Astrocyte (in vitro differentiated cells and primary cell): Measurements from ENCODE around the gene CYP19A1. TPM values are rescaled to one million over a fixed set of nuclear protein-coding genes. Genes with fewer than 3 reads are reported as not detected.

Experiments used
- DNase-seq: peaks from one replicate; pipeline ENCODE4 v3.0.0-alpha.2; 2010; ENCODE audit warnings: low read depth
- FAIRE-seq: peaks from 2 replicates; lab custom pipeline; 2011; peaks lifted over from hg19 to GRCh38; lab: Jason Lieb, UNC
- H2AFZ ChIP-seq: 2 replicates; pipeline ENCODE4 v1.6.0; 2012; ENCODE audit warnings: low read depth, low read length, inconsistent platforms
- H3K27ac ChIP-seq: 2 replicates; pipeline ENCODE4 v1.5.1; 2011; ENCODE audit warnings: low read depth, low read length, inconsistent platforms
- H3K27me3 ChIP-seq: 2 replicates; pipeline ENCODE4 v1.6.0; 2011; ENCODE audit warnings: low read length, inconsistent platforms; ENCODE audit not compliant: insufficient read depth
- H3K36me3 ChIP-seq: 2 replicates; pipeline ENCODE4 v1.5.1; 2011; ENCODE audit warnings: low read length, inconsistent platforms; ENCODE audit not compliant: insufficient read depth
- H3K4me1 ChIP-seq: 2 replicates; pipeline ENCODE4 v1.5.1; 2011; ENCODE audit warnings: low read length, inconsistent platforms; ENCODE audit not compliant: insufficient read depth
- H3K4me2 ChIP-seq: 2 replicates; pipeline ENCODE4 v1.6.0; 2012; ENCODE audit warnings: low read length, inconsistent platforms
- H3K4me3 ChIP-seq: 2 replicates; pipeline ENCODE4 v1.5.1; 2011; ENCODE audit warnings: low read depth, mild to moderate bottlenecking, low read length, inconsistent platforms; ENCODE audit not compliant: insufficient read depth
- H3K79me2 ChIP-seq: 2 replicates; pipeline ENCODE4 v1.6.0; 2012; ENCODE audit warnings: mild to moderate bottlenecking, low read length, inconsistent platforms; ENCODE audit not compliant: insufficient read depth
- H3K9ac ChIP-seq: 2 replicates; pipeline ENCODE4 v1.6.0; 2012; ENCODE audit warnings: mild to moderate bottlenecking, low read length, inconsistent platforms
- H3K9me3 ChIP-seq: 2 replicates; pipeline ENCODE4 v1.5.1; 2012; ENCODE audit warnings: low read depth, mild to moderate bottlenecking, low read length, inconsistent platforms; ENCODE audit not compliant: insufficient read depth
- H4K20me1 ChIP-seq: 2 replicates; pipeline ENCODE4 v1.6.0; 2012; ENCODE audit warnings: low read length, inconsistent platforms; ENCODE audit not compliant: insufficient read depth
- H3K27ac Mint-ChIP-seq: one replicate; pipeline ENCODE4 v1.8.0; 2021; ENCODE audit warnings: mild to moderate bottlenecking, mixed read lengths; ENCODE audit not compliant: unreplicated experiment
- H3K27me3 Mint-ChIP-seq: one replicate; pipeline ENCODE4 v1.8.0; 2021; ENCODE audit warnings: low read depth, mixed read lengths; ENCODE audit not compliant: unreplicated experiment
- H3K36me3 Mint-ChIP-seq: one replicate; pipeline ENCODE4 v1.8.0; 2021; ENCODE audit warnings: low read depth, mixed read lengths; ENCODE audit not compliant: unreplicated experiment
- H3K4me1 Mint-ChIP-seq: one replicate; pipeline ENCODE4 v1.8.0; 2021; ENCODE audit warnings: low read depth, mixed read lengths; ENCODE audit not compliant: unreplicated experiment
- H3K4me3 Mint-ChIP-seq: one replicate; pipeline ENCODE4 v1.8.0; 2021; ENCODE audit warnings: mild to moderate bottlenecking, moderate library complexity, mixed read lengths; ENCODE audit not compliant: unreplicated experiment
- H3K9me3 Mint-ChIP-seq: one replicate; pipeline ENCODE4 v1.8.0; 2021; ENCODE audit warnings: mild to moderate bottlenecking, mixed read lengths; ENCODE audit not compliant: unreplicated experiment
- CTCF ChIP-seq: IDR thresholded peaks from 2 replicates; pipeline ENCODE4 v1.5.1; 2011; ENCODE audit warnings: low read depth, mild to moderate bottlenecking, inconsistent platforms, low read length, moderate library complexity; ENCODE audit not compliant: insufficient read depth
- EZH2 ChIP-seq: IDR thresholded peaks from 2 replicates; pipeline ENCODE4 v1.6.1; 2012; ENCODE audit warnings: mild to moderate bottlenecking, low read length, inconsistent platforms; ENCODE audit not compliant: insufficient read depth
- total RNA-seq: library from RNA; stranded (reverse); gene quantifications from 2 replicates; pipeline ENCODE4 v1.2.1, GENCODE V29; 2021

The CYP19A1 gene
- total RNA-seq, 1 donor from 2014 or later = 0.75 TPM

- Mint-ChIP-seq H3K36me3 (no peaks in the 10 kb centered on the region), H3K27ac (no peak overlapping the region), H3K4me3 (no peak overlapping the region), H3K27me3 (peaks cover 25% of the 10 kb centered on the region), H3K9me3 (peaks cover 2% of the 10 kb centered on the region), H3K4me1 (no peaks in the 10 kb centered on the region)
- H3K4me1 ChIP-seq = no peaks in the 10 kb centered on the region
- H3K9ac ChIP-seq = no peak overlapping the region
- no peaks in the 10 kb centered on the region for H4K20me1 ChIP-seq
- H3K4me2 ChIP-seq = no peak overlapping the region
- no peak for FAIRE-seq
- no peaks in the 10 kb centered on the region for H3K9me3 ChIP-seq
- TF ChIP-seq CTCF (no peak), EZH2 (no peak)
- no peaks in the 10 kb centered on the region for H3K79me2 ChIP-seq
- H2AFZ ChIP-seq = no peak overlapping the region
- no peaks in the 10 kb centered on the region for H3K36me3 ChIP-seq
- H3K27ac ChIP-seq = no peak overlapping the region
- H3K27me3 ChIP-seq = peaks cover 10% of the 10 kb centered on the region
- DNase-seq = peak; percentile 21
- no peak overlapping the region for H3K4me3 ChIP-seq
Observed at GRCh38 chr15:51198701-51199232, 139.6 kb downstream of the CYP19A1 start.

- Histone ChIP-seq H3K79me2 (no peaks in the 10 kb centered on the region), H3K9me3 (no peaks in the 10 kb centered on the region), H3K4me3 (no peak overlapping the region), H3K27me3 (peaks cover 11% of the 10 kb centered on the region), H3K4me2 (no peak overlapping the region), H4K20me1 (no peaks in the 10 kb centered on the region), H3K27ac (no peak overlapping the region), H3K9ac (no peak overlapping the region), H3K4me1 (no peaks in the 10 kb centered on the region), H3K36me3 (no peaks in the 10 kb centered on the region), H2AFZ (no peak overlapping the region)
- DNase-seq (no peak), FAIRE-seq (no peak)
- no peak for TF ChIP-seq EZH2
- no peak for TF ChIP-seq CTCF
- no peak overlapping the region for H3K27ac Mint-ChIP-seq
- peaks cover 2% of the 10 kb centered on the region for H3K9me3 Mint-ChIP-seq
- peaks cover 7% of the 10 kb centered on the region for H3K4me1 Mint-ChIP-seq
- H3K36me3 Mint-ChIP-seq = no peaks in the 10 kb centered on the region
- H3K27me3 Mint-ChIP-seq = peaks cover 34% of the 10 kb centered on the region
- H3K4me3 Mint-ChIP-seq = no peak overlapping the region
Observed at GRCh38 chr15:51195459-51195858, 142.9 kb downstream of the CYP19A1 start.

- Mint-ChIP-seq H3K9me3 (peaks cover 2% of the 10 kb centered on the region), H3K4me1 (peaks cover 7% of the 10 kb centered on the region), H3K27me3 (peaks cover 36% of the 10 kb centered on the region), H3K27ac (no peak overlapping the region), H3K36me3 (no peaks in the 10 kb centered on the region), H3K4me3 (no peak overlapping the region)
- TF ChIP-seq EZH2 = no peak
- no peak for TF ChIP-seq CTCF
- Histone ChIP-seq H3K27ac (no peak overlapping the region), H3K4me3 (no peak overlapping the region), H3K9me3 (no peaks in the 10 kb centered on the region), H3K4me2 (no peak overlapping the region), H2AFZ (no peak overlapping the region), H3K36me3 (no peaks in the 10 kb centered on the region), H3K79me2 (no peaks in the 10 kb centered on the region), H3K4me1 (no peaks in the 10 kb centered on the region), H4K20me1 (no peaks in the 10 kb centered on the region), H3K27me3 (peaks cover 11% of the 10 kb centered on the region), H3K9ac (no peak overlapping the region)
- FAIRE-seq (no peak), DNase-seq (no peak)
Observed at GRCh38 chr15:51193979-51194378, 144.4 kb downstream of the CYP19A1 start.
